ENCODE data around the gene CLUH.

The CLUH gene

DNA sequence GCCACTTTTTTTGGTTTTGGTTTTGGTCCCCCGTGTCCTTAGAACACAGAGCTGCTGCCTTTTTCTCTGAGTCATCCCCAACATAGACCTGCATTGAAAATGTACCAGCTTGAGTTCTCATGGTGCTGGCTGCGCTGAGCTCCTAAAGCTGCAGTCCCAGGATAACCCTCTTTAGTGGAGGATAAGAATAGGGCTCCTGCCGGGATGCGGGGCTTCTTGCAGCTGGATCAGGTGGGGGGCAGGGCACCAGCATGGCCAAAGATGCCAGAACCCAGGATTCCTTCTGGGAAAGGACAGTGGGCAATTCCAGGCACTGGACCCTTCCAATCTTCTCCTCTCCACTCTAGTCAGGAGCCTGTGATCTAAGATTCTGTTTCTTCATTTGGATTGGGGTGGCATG lies 8.3 kb upstream of the CLUH start:
- Histone ChIP-seq H3K4me1 (ENCODE audit: control insufficient read depth in 1 of 2, insufficient read depth in 2 of 2, low read length in 2 of 2) (no peaks in the 10 kb centered on the region), H3K36me3 (ENCODE audit: control insufficient read depth in 1 of 2, insufficient read depth in 2 of 2, low read length in 2 of 2) (no peaks in the 10 kb centered on the region), H3K9ac (ENCODE audit: low read depth in 1 of 2, low read length in 2 of 2) (no peak overlapping the region), H3K27ac (ENCODE audit: low read depth, low read length) (no peak overlapping the region), H3K9me3 (ENCODE audit: control insufficient read depth in 1 of 2, low read length in 2 of 2) (no peaks in the 10 kb centered on the region), H3K27me3 (ENCODE audit: control insufficient read depth in 1 of 2, insufficient read depth in 2 of 2, low read length in 2 of 2) (no peaks in the 10 kb centered on the region), H3K4me3 (ENCODE audit: low read depth in 1 of 2, low read length in 2 of 2) (no peak overlapping the region)

DNA sequence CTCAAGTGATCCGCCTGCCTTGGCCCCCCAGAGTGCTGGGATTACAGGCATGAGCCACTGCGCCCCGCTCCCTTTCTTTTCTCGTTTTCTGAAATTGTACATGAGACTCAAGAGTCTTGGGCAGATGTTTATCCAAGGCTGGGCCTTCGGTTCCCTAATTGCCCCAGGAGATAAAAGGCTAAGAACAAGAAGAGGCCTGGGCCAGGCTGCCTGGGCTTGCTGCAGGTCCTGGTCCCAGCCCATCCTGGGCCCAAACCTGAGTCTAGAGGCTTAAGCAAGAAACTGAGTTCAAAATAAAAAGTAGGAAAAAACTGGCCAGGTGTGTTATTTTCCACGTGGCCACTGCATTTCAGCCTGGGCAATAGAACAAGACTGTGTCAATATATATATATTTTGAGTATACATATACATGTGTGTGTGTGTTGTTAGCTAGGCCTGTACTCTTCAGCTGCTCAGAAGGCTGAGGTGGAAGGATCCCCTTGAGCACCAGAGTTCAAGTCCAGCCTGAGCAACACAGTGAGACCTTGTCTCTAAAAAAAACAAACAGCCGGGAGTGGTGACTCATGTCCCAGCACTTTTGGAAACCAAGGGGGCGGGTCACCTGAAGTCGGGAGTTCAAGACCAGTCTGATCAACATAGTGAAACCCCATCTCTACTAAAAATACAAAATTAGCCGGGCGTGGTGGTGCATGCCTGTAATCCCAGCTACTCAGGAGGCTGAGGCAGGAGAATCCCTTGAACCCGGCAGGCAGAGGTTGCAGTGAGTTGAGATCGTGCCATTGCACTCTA lies 6.8 kb upstream of the CLUH start:
- H3K4me3 ChIP-seq (ENCODE audit: low read depth in 1 of 2, low read length in 2 of 2) = no peak overlapping the region
- H3K27me3 ChIP-seq (ENCODE audit: control insufficient read depth in 1 of 2, insufficient read depth in 2 of 2, low read length in 2 of 2) = no peaks in the 10 kb centered on the region
- no peaks in the 10 kb centered on the region for H3K9me3 ChIP-seq (ENCODE audit: control insufficient read depth in 1 of 2, low read length in 2 of 2)
- no peaks in the 10 kb centered on the region for H3K4me1 ChIP-seq (ENCODE audit: control insufficient read depth in 1 of 2, insufficient read depth in 2 of 2, low read length in 2 of 2)
- no peak overlapping the region for H3K9ac ChIP-seq (ENCODE audit: low read depth in 1 of 2, low read length in 2 of 2)
- H3K27ac ChIP-seq (ENCODE audit: low read depth, low read length) = no peak overlapping the region
- H3K36me3 ChIP-seq (ENCODE audit: control insufficient read depth in 1 of 2, insufficient read depth in 2 of 2, low read length in 2 of 2) = no peaks in the 10 kb centered on the region

DNA sequence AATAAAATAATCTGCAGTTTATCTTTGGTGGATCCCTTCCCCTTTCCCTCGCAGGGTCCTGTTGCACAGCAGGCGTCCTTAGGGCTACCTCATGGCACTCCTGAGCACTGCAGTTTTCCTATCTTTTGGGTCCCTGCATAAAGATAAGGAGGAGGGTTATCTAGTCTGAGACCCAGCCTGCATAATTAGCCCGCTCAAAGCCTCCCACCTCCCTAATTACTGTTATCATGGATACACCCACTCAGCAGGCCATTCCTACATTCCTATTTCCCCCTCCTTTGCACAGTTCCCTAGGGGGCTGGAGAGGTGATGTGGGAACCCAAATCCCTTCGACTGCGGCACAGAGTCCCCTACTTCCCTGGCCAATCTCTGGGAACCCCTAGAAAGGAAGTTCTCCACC lies 5.1 kb upstream of the CLUH start:
- no peak overlapping the region for H3K27ac ChIP-seq (ENCODE audit: low read depth, low read length)
- H3K4me3 ChIP-seq (ENCODE audit: low read depth in 1 of 2, low read length in 2 of 2) = no peak overlapping the region
- H3K36me3 ChIP-seq (ENCODE audit: control insufficient read depth in 1 of 2, insufficient read depth in 2 of 2, low read length in 2 of 2) = no peaks in the 10 kb centered on the region
- H3K27me3 ChIP-seq (ENCODE audit: control insufficient read depth in 1 of 2, insufficient read depth in 2 of 2, low read length in 2 of 2) = no peaks in the 10 kb centered on the region
- H3K4me1 ChIP-seq (ENCODE audit: control insufficient read depth in 1 of 2, insufficient read depth in 2 of 2, low read length in 2 of 2) = peaks cover 0 to 11% of the 10 kb centered on the region in 2 donors
- no peaks in the 10 kb centered on the region for H3K9me3 ChIP-seq (ENCODE audit: control insufficient read depth in 1 of 2, low read length in 2 of 2)
- H3K9ac ChIP-seq (ENCODE audit: low read depth in 1 of 2, low read length in 2 of 2) = no peak overlapping the region

DNA sequence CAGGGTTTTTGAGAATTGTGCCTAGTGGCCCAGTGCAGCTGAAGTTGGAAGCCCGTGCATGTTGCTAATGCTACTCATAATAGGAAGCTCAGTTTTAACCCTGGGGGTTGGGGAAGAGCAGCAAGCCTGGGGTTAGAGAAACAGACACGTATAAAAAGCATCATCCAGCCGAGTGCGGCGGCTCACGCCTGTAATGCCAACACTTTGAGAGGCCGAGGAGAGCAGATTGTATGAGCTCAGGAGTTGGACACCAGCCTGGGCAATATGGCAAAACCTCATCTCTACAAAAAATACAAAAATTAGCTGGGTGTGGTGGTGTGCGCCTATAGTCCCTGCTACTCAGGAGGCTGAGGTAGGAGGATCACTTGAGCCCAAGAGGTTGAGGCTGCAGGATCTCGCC lies 2.3 kb upstream of the CLUH start:
- Histone ChIP-seq H3K9me3 (ENCODE audit: control insufficient read depth in 1 of 2, low read length in 2 of 2) (no peaks in the 10 kb centered on the region), H3K4me1 (ENCODE audit: control insufficient read depth in 1 of 2, insufficient read depth in 2 of 2, low read length in 2 of 2) (peaks cover 19 to 31% of the 10 kb centered on the region in 2 donors), H3K36me3 (ENCODE audit: control insufficient read depth in 1 of 2, insufficient read depth in 2 of 2, low read length in 2 of 2) (no peaks in the 10 kb centered on the region), H3K4me3 (ENCODE audit: low read depth in 1 of 2, low read length in 2 of 2) (no peak overlapping the region), H3K9ac (ENCODE audit: low read depth in 1 of 2, low read length in 2 of 2) (no peak overlapping the region), H3K27me3 (ENCODE audit: control insufficient read depth in 1 of 2, insufficient read depth in 2 of 2, low read length in 2 of 2) (no peaks in the 10 kb centered on the region), H3K27ac (ENCODE audit: low read depth, low read length) (no peak overlapping the region)

DNA sequence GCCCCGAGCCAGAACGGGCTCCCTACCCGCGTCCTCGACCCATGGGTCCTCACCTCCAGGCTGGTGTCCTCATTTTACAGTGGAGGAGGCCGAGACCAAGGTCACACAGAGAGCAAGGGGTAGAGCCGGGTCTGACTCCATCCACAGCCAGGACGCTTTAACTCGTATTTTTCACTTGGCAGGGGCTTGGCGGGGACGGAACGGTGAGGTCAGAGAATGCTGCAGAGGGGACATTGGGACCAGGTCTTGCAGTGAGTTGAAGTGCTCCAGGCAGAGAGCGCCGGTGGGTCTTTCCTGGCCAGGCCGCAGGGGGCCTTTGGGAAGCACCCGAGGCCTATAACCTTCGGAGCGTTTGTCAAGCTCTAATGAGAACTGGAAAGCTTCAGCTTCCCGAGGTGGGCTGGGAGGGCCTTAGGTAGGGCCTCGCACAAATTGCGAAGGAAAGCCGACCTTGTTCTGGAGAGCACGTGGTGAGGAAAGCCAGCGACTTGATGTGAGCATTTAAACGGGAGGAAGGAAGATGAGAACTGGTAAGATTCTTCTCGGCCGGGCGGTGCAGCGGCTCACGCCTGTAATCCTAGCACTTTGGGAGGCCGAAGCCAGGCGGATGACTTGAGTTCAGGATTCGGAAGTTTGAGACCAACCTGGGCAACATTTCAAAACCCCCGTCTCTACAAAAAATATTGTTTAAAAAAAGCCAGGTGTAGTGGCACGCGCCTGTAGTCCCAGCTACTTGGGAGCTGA lies 908 bp upstream of the CLUH start:
- H3K27me3 ChIP-seq (ENCODE audit: control insufficient read depth in 1 of 2, insufficient read depth in 2 of 2, low read length in 2 of 2) = no peaks in the 10 kb centered on the region
- peak overlapping the region; percentile 82 for H3K4me3 ChIP-seq (ENCODE audit: low read depth in 1 of 2, low read length in 2 of 2)
- H3K9me3 ChIP-seq (ENCODE audit: control insufficient read depth in 1 of 2, low read length in 2 of 2) = no peaks in the 10 kb centered on the region
- H3K9ac ChIP-seq (ENCODE audit: low read depth in 1 of 2, low read length in 2 of 2) = peak overlapping the region; percentile 87 to 92
- H3K27ac ChIP-seq (ENCODE audit: low read depth, low read length) = peak overlapping the region; percentile 83
- H3K36me3 ChIP-seq (ENCODE audit: control insufficient read depth in 1 of 2, insufficient read depth in 2 of 2, low read length in 2 of 2) = no peaks in the 10 kb centered on the region
- H3K4me1 ChIP-seq (ENCODE audit: control insufficient read depth in 1 of 2, insufficient read depth in 2 of 2, low read length in 2 of 2) = peaks cover 32 to 45% of the 10 kb centered on the region in 2 donors

DNA sequence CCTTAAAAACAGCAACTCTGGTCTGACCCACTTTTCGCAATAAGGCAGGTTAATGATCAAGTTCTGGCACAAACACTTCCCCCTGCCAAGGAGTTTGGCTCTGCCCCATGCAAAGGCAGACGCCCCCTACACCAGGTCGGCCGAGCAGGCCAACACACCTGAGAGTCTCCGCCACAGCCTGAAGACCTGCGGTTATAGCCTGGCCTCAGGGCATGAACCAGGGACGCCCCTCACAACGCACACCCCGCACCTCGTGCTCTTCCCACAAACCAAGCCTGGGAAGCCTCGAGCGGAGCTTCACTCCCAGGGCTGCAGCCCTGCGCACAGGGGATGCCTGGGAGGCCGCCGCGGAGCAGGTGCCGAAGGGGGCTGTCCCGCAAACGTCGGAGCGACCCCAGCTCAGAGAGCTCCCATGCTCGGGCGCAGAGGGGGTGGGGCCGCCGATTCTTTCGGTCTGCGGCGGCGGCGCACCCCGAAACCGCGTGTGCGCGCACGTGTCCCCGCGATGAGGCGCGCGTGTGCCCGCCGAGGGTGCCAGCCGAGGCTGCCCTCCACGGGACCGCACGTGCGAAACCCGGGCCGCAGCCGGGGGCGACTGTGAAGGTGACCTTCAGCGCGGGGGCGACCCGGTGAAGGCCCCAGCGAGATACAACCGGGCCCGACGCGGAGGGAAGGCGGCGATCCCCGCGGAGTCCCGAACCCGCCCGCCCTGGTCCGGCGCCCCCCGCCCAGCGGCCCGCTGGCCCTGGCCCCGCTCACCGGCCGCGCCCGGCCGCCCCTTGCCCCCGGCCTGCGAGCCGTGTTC lies 559 bp downstream of the CLUH start:
- peaks cover 44 to 56% of the 10 kb centered on the region in 2 donors for H3K4me1 ChIP-seq (ENCODE audit: control insufficient read depth in 1 of 2, insufficient read depth in 2 of 2, low read length in 2 of 2)

DNA sequence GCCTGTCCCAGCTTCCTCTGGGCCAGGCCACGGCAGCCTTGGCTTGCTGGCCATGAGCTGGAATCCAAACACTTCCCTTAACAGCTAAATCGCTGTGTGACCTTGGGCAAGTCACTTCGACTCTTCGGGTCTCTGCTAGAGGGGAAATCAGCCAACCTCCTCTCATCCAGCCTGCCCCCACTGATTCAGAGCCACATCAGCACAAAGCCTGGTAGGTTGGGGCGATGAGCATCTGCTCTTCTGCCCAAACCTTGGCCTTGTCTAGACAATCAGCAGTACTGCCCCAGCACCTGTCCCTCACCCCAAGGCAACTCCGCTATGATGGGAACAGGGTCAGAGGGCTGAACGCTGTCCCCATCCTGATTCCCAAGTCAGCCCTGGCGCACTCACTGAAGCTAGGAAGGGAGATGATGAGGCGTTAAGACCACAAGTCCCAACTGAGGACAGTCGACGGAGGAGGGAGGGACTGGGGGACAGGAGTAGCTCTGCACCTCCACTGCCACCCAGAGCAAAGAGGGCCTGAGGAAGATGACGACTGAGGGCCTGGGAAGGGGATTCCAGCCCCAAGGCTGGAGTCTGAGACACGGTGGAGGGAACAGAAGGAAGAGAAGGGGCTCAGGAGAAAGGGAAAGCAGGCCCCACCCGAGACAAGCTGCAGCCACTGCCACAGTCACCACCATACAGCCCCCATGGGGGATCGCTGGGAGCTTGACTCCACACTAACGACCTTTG lies 1.3 kb downstream of the CLUH start:
- H3K4me1 ChIP-seq (ENCODE audit: control insufficient read depth in 1 of 2, insufficient read depth in 2 of 2, low read length in 2 of 2) = peaks cover 44 to 56% of the 10 kb centered on the region in 2 donors
- H3K9me3 ChIP-seq (ENCODE audit: control insufficient read depth in 1 of 2, low read length in 2 of 2) = no peaks in the 10 kb centered on the region
- peak overlapping the region; percentile 71 for H3K27ac ChIP-seq (ENCODE audit: low read depth, low read length)

More for the DNA sequence above, 559 bp downstream of the CLUH start:
- Histone ChIP-seq H3K27me3 (ENCODE audit: control insufficient read depth in 1 of 2, insufficient read depth in 2 of 2, low read length in 2 of 2) (no peaks in the 10 kb centered on the region), H3K36me3 (ENCODE audit: control insufficient read depth in 1 of 2, insufficient read depth in 2 of 2, low read length in 2 of 2) (no peaks in the 10 kb centered on the region), H3K27ac (ENCODE audit: low read depth, low read length) (peak overlapping the region; percentile 71), H3K4me3 (ENCODE audit: low read depth in 1 of 2, low read length in 2 of 2) (peak overlapping the region; percentile 82 to 89), H3K9me3 (ENCODE audit: control insufficient read depth in 1 of 2, low read length in 2 of 2) (no peaks in the 10 kb centered on the region), H3K9ac (ENCODE audit: low read depth in 1 of 2, low read length in 2 of 2) (peak overlapping the region; percentile 77 to 81)

DNA sequence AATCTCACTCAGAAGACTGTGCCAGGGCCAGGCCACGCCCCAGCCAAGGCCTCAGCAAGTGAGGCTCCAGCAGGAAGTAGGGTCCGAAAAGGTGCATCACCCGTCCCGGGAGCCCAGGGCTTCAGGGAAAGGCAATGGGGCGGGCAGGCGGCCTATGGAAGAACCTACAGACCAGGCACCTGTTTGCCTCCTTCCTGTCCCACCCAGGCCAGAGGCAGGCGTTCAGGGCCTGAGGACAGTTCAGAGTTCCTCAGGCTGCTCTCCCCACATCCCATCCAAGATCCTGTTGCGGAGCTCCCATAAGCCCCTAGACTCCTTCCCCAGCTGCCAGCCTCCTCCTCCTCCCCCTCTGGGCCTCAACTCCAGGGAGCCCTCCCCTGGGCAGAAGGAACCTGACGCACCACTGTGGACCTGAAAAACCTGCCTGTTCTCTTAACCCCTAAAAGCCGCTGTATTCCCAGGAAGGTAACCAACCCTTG lies 2.3 kb downstream of the CLUH start:
- Histone ChIP-seq H3K27ac (ENCODE audit: low read depth, low read length) (peak overlapping the region; percentile 71), H3K9me3 (ENCODE audit: control insufficient read depth in 1 of 2, low read length in 2 of 2) (no peaks in the 10 kb centered on the region), H3K4me1 (ENCODE audit: control insufficient read depth in 1 of 2, insufficient read depth in 2 of 2, low read length in 2 of 2) (peaks cover 44 to 56% of the 10 kb centered on the region in 2 donors), H3K27me3 (ENCODE audit: control insufficient read depth in 1 of 2, insufficient read depth in 2 of 2, low read length in 2 of 2) (no peaks in the 10 kb centered on the region), H3K36me3 (ENCODE audit: control insufficient read depth in 1 of 2, insufficient read depth in 2 of 2, low read length in 2 of 2) (peaks cover 0 to 6% of the 10 kb centered on the region in 2 donors), H3K4me3 (ENCODE audit: low read depth in 1 of 2, low read length in 2 of 2) (peak overlapping the region; percentile 82 to 89), H3K9ac (ENCODE audit: low read depth in 1 of 2, low read length in 2 of 2) (peak overlapping the region; percentile 32 to 81)

More for the DNA sequence above, 1.3 kb downstream of the CLUH start:
- Histone ChIP-seq H3K9ac (ENCODE audit: low read depth in 1 of 2, low read length in 2 of 2) (peak overlapping the region; percentile 77 to 81), H3K36me3 (ENCODE audit: control insufficient read depth in 1 of 2, insufficient read depth in 2 of 2, low read length in 2 of 2) (no peaks in the 10 kb centered on the region), H3K4me3 (ENCODE audit: low read depth in 1 of 2, low read length in 2 of 2) (peak overlapping the region; percentile 82 to 89), H3K27me3 (ENCODE audit: control insufficient read depth in 1 of 2, insufficient read depth in 2 of 2, low read length in 2 of 2) (no peaks in the 10 kb centered on the region)

DNA sequence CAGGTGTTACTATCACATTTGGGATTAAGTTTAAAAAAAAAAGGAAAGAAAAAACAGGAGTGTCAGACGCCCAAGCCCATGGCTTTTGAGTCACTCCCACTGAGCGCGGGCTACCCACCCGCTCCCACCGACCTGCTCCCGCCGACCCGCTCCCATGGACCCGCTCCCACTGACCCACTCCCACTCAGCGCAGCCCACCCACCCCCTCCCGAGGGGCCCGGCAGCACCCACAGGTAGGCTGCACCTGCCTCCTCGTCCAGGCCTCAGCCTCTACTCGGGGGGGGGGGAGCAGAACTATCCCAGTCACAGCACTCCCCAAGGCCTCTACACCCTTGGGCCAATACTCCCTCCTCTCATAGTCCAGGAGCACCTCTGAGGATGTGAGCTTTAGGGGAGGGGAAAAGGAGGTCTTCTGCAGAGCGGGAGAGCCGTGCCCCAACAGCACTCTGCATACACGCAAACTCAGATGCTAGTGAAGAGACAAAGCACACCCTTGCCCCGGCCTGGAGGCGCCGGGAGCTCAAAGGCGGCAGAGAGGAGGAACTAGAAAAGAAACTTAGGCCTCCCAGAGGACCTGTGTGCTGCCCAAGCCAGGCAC lies 2.9 kb downstream of the CLUH start:
- Histone ChIP-seq H3K36me3 (ENCODE audit: control insufficient read depth in 1 of 2, insufficient read depth in 2 of 2, low read length in 2 of 2) (peaks cover 3 to 11% of the 10 kb centered on the region in 2 donors), H3K27me3 (ENCODE audit: control insufficient read depth in 1 of 2, insufficient read depth in 2 of 2, low read length in 2 of 2) (no peaks in the 10 kb centered on the region), H3K4me1 (ENCODE audit: control insufficient read depth in 1 of 2, insufficient read depth in 2 of 2, low read length in 2 of 2) (peaks cover 44 to 56% of the 10 kb centered on the region in 2 donors), H3K27ac (ENCODE audit: low read depth, low read length) (peak overlapping the region; percentile 71), H3K9ac (ENCODE audit: low read depth in 1 of 2, low read length in 2 of 2) (peak overlapping the region; percentile 57 to 81), H3K4me3 (ENCODE audit: low read depth in 1 of 2, low read length in 2 of 2) (peak overlapping the region; percentile 82 to 89), H3K9me3 (ENCODE audit: control insufficient read depth in 1 of 2, low read length in 2 of 2) (no peaks in the 10 kb centered on the region)
